ENCODE measurements around the gene VKORC1L1. TPM values are rescaled to one million over a fixed set of nuclear protein-coding genes. Genes with fewer than 3 reads are reported as not detected.

VKORC1L1 gene
- total and polyA plus RNA-seq, 8 donors = 3.4 to 12.0 (median 8.0) TPM

DNA sequence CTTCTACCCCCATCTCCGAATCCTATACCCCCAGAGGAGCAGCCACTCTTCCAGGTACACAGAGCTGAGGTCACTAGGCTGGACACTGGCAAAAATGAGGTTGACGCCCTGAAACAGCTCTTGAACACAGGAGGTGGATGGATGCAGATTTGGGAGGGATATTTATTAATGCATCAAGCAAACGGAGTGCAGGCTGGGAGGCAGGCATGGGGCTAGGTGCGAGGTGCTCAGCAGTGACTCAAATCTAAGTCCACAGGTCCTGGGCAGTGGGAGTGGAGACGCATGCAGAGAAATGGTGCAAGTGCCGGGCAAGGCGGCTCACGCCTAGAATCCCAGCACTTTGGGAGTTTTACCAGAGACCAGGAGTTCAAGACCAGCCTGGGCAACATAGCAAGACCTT lies 98.1 kb downstream of the VKORC1L1 start:
- FAIRE-seq (no peak), ATAC-seq (no peak), DNase-seq (peak in 1 of 6 donors; percentile 26)
- Histone ChIP-seq H3K27me3 (no peaks in the 10 kb centered on the region), H3K27ac (no peak overlapping the region), H3K36me3 (peaks cover 3 to 72% (median 5%) of the 10 kb centered on the region in 3 donors), H3K4me1 (no peaks in the 10 kb centered on the region), H3K4me3 (no peak overlapping the region), H3K9me3 (no peaks in the 10 kb centered on the region)
- WGBS, 2 donors = 94 to 95% methylated on average over 8 of the region's 8 CpGs
- TF ChIP-seq, protein P1, sequence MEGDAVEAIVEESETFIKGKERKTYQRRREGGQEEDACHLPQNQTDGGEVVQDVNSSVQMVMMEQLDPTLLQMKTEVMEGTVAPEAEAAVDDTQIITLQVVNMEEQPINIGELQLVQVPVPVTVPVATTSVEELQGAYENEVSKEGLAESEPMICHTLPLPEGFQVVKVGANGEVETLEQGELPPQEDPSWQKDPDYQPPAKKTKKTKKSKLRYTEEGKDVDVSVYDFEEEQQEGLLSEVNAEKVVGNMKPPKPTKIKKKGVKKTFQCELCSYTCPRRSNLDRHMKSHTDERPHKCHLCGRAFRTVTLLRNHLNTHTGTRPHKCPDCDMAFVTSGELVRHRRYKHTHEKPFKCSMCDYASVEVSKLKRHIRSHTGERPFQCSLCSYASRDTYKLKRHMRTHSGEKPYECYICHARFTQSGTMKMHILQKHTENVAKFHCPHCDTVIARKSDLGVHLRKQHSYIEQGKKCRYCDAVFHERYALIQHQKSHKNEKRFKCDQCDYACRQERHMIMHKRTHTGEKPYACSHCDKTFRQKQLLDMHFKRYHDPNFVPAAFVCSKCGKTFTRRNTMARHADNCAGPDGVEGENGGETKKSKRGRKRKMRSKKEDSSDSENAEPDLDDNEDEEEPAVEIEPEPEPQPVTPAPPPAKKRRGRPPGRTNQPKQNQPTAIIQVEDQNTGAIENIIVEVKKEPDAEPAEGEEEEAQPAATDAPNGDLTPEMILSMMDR (IDR thresholded peaks at IDR 0.05) = no peak
- intact Hi-C loops (cut with DNase I) = no loop called here

DNA sequence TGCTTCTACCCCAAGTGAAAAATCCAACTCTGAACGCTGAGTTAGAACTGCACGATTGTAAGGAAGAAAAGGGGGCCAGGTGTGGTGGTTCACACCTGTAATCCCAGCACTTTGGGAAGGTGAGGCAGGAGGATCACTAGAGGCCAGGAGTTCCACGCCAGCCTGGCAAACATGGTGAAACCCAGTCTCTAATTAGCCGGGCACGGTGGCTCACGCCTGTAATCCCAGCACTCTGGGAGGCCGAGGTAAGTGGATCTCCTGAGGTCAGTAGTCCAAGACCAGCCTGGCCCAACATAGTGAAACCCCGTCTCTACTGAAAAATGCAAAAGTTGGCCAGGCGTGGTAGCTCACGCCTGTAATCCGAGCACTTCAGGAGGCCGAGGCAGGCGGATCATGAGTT lies 100.1 kb downstream of the VKORC1L1 start:
- peak in 1 of 6 donors; percentile 13 for DNase-seq
- 94 to 98% methylated on average over 13 of the region's 13 CpGs for WGBS, 2 donors
- FAIRE-seq = no peak
- no peaks in the 10 kb centered on the region for H3K4me1 ChIP-seq
- intact Hi-C loops (cut with DNase I) = no loop called here
- H3K27me3 ChIP-seq = no peaks in the 10 kb centered on the region
- no peak overlapping the region for H3K4me3 ChIP-seq
- no peak for ATAC-seq
- TF ChIP-seq, protein P1 (IDR thresholded peaks at IDR 0.05) = no peak
- no peaks in the 10 kb centered on the region for H3K9me3 ChIP-seq
- peaks cover 0 to 52% (median 5%) of the 10 kb centered on the region in 3 donors for H3K36me3 ChIP-seq
- H3K27ac ChIP-seq = no peak overlapping the region

DNA sequence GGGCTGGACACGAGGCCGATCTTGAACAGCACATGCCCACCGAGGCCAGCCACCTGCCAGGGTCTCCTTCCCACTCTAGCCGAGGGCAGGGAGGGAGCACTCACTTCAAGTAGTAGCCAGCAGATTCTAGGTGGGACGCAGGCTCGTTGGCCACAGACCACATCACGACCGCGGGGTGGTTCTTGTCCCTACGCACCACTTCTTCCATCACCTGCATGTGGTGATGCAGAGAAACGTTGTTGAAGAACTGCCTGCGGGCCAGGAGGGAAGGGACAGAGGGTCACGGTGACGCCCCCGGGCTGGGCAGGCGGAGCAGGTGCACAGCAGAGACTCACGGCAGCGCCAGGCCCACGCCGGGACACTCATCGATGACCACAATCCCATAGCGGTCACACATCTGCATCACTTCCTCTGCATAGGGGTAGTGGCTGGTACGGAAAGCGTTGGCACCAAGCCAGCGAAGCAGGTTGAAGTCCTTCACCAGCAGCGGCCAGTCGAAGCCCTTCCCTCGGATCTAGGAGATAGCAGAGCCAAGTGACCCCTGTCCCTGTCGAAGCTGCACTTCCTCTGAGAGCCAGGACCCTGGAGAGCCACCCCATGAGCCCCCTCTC lies 101.4 kb downstream of the VKORC1L1 start:
- Histone ChIP-seq H3K36me3 (peaks cover 0 to 43% (median 0%) of the 10 kb centered on the region in 3 donors), H3K27ac (no peak overlapping the region), H3K27me3 (no peaks in the 10 kb centered on the region), H3K9me3 (no peaks in the 10 kb centered on the region), H3K4me3 (no peak overlapping the region), H3K4me1 (no peaks in the 10 kb centered on the region)
- intact Hi-C loops (cut with DNase I) = no loop called here
- peak in 2 of 6 donors; percentile 56 to 76 for DNase-seq
- TF ChIP-seq, protein P1 (IDR thresholded peaks at IDR 0.05) = no peak
- 91 to 92% methylated on average over 29 of the region's 29 CpGs for WGBS, 2 donors
- no peak for FAIRE-seq
- no peak for ATAC-seq

DNA sequence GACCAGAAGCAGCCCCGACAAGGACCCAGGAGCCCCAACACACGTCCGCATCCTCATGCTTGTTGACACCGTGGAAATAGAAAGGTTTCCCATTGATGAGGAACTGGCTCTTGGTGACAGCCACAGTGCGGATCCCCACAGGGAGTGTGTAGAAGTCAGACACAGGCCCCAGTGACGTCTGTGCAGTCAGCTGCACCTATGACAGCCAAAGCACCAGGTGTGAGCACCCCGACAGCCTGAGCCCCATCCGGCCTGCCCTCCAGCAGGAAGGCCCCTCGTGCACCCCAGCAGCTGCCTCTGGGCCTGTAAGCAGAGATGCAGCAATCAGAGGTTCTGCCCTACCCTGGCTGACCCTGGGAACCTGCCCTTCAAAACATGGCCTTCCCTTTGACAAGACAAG lies 102.0 kb downstream of the VKORC1L1 start:
- ATAC-seq (no peak), DNase-seq (peak in 1 of 6 donors; percentile 33), FAIRE-seq (no peak)
- Histone ChIP-seq H3K9me3 (no peaks in the 10 kb centered on the region), H3K36me3 (peaks cover 0 to 41% (median 0%) of the 10 kb centered on the region in 3 donors), H3K27ac (no peak overlapping the region), H3K4me3 (no peak overlapping the region), H3K27me3 (no peaks in the 10 kb centered on the region), H3K4me1 (no peaks in the 10 kb centered on the region)
- TF ChIP-seq, protein P1 (IDR thresholded peaks at IDR 0.05) = no peak
- intact Hi-C loops (cut with DNase I) = no loop called here
- WGBS, 2 donors = 85 to 91% methylated on average over 9 of the region's 9 CpGs

DNA sequence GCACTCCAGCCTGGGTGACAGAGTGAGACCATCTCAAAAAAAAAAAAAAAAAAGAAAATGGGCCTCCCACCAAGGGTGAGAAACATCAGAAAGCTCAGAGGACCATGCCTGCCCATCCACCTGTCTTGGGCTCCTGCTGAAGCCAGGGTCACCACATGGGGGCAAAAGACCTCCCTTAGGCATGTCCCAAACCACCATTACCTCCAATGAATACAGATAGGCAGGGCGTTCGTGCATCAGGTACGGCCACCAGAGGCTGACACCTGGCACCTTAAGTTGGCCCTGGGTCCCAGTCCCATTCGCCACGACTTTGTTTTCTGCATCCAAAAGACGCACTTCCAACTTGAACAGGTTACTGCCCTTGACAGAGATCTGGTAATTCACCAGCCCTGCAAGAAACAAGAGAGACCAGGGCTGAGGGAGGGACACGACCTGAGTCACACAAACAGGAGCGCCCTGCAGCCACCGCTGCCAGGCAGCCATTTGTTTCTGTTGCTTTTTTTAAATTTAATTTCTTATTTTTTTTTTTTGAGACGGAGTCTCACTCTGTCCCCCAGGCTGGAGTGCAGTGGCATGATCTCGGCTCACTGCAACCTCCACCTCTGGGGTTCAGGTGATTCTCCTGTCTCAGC lies 103.1 kb downstream of the VKORC1L1 start:
- intact Hi-C loops (cut with DNase I) = no loop called here
- DNase-seq = peak in 1 of 6 donors; percentile 27
- ATAC-seq = no peak
- no peak for FAIRE-seq
- peaks cover 0 to 2% (median 0%) of the 10 kb centered on the region in 3 donors for H3K4me1 ChIP-seq
- TF ChIP-seq, protein P1 (IDR thresholded peaks at IDR 0.05) = no peak
- H3K27ac ChIP-seq = no peak overlapping the region
- no peaks in the 10 kb centered on the region for H3K27me3 ChIP-seq
- WGBS, 2 donors = 94 to 96% methylated on average over 11 of the region's 11 CpGs
- peaks cover 0 to 30% (median 0%) of the 10 kb centered on the region in 3 donors for H3K36me3 ChIP-seq
- no peaks in the 10 kb centered on the region for H3K9me3 ChIP-seq
- no peak overlapping the region for H3K4me3 ChIP-seq
